Ectodermal cell (in vitro differentiated cells): ENCODE data around the gene LIX1L.
"Not testable (repeated sequence)": the region's sequence is repeated elsewhere in the genome, so short reads cannot be mapped to it uniquely, and the experiment has no call there.

ENCODE experiments used
- H3K27ac ChIP-seq: 2 replicates; pipeline ENCODE4 v1.7.0; 2013; ENCODE audit warnings: mild to moderate bottlenecking, low read depth, low read length; ENCODE audit not compliant: insufficient read depth, poor library complexity, severe bottlenecking
- H3K27me3 ChIP-seq: 2 replicates; pipeline ENCODE4 v1.7.0; 2013; ENCODE audit warnings: mild to moderate bottlenecking, low read length; ENCODE audit not compliant: insufficient read depth, control insufficient read depth, poor library complexity, severe bottlenecking
- H3K36me3 ChIP-seq: one replicate; pipeline ENCODE4 v1.7.0; 2013; ENCODE audit warnings: low read length; ENCODE audit not compliant: control insufficient read depth, insufficient read depth
- H3K4me1 ChIP-seq: one replicate; pipeline ENCODE4 v1.7.0; 2013; ENCODE audit warnings: low read length; ENCODE audit not compliant: control insufficient read depth, insufficient read depth
- H3K4me3 ChIP-seq: 2 replicates; pipeline ENCODE4 v1.7.0; 2013; ENCODE audit warnings: low read depth, low read length, control low read depth; ENCODE audit not compliant: insufficient read depth
- H3K9me3 ChIP-seq: 2 replicates; pipeline ENCODE4 v1.7.0; 2013; ENCODE audit warnings: mild to moderate bottlenecking, low read length, moderate library complexity; ENCODE audit not compliant: control insufficient read depth
- WGBS, 2 experiments: methylation state at CpG; one replicate each; pipeline ENCODE4 v1.1.7; 2013; ENCODE audit warnings: missing lambda C conversion rate in 2 of 2; 5-methylcytosine and 5-hydroxymethylcytosine counted together

The LIX1L gene

DNA sequence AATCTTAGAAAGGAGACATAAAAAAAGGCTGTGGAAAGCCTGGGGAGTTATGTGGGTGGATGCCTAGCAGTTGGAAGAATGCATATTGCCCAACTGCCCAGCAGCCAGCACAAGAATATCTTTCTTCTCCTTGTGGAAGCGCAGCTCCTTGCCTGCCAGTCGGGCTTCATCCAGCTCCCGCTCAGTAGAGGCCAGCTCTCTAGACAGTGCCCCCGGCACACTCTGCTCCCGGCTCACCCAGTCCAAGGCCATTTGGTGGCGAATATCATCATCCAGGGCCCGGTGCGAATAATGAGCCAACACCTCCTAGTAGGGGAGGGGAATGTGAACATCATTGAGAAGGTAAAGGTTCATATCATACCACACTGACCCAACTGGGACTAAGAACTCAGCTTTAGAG is 21.6 kb downstream of the LIX1L start:
- H3K27ac ChIP-seq: no peak overlapping the region
- no peaks in the 10 kb centered on the region for H3K9me3 ChIP-seq
- H3K27me3 ChIP-seq: no peaks in the 10 kb centered on the region
- 92 to 93% methylated on average over 8 of the region's 8 CpGs for WGBS, 2 experiments
- H3K4me3 ChIP-seq: no peak overlapping the region
- H3K4me1 ChIP-seq: no peaks in the 10 kb centered on the region
- H3K36me3 ChIP-seq: no peaks in the 10 kb centered on the region

DNA sequence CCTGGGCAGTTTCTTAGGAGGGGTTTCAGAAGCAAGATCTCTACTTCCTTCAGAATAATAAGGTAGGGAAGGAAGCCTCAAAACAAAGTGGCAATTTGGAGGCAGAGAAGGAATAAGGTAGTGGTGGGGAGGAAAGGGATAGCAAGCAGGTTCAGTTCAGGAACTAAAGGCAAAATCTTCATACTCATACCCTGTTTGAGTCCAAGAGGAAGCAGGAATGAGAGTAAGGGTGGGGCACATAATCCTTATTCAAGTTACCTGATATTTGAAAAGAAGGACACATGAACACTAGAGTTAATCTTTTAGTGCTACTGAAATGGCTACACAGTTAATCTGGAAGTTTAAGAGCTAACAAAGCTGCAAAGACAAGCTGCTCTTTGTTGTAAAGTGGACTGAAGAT is 22.1 kb downstream of the LIX1L start:
- Histone ChIP-seq H3K27ac (no peak overlapping the region), H3K4me1 (no peaks in the 10 kb centered on the region), H3K9me3 (no peaks in the 10 kb centered on the region), H3K27me3 (no peaks in the 10 kb centered on the region), H3K4me3 (no peak overlapping the region), H3K36me3 (no peaks in the 10 kb centered on the region)

DNA sequence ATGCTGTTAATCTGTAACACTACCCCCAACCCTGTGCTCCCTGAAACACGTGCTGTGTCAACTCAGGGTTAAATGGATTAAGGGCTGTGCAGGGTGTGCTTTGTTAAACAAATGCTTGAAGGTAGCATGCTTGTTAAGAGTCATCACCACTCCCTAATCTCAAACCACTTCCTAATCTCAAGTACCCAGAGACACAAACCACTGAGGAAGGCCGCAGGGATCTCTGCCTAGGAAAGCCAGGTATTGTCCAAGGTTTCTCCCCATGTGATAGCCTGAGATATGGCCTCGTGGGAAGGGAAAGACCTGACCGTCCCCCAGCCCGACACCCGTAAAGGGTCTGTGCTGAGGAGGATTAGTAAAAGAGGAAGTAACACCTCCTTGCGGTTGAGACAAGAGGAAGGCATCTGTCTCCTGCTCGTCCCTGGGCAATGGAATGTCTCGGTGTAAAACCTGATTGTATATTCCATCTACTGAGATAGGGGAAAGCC is 25.3 kb downstream of the LIX1L start:
- H3K4me1 ChIP-seq, H3K27ac ChIP-seq, H3K4me3 ChIP-seq, H3K9me3 ChIP-seq, H3K27me3 ChIP-seq, H3K36me3 ChIP-seq: not testable (repeated sequence)
- WGBS, 2 experiments: 37% methylated on average over 8 of the region's 9 CpGs

DNA sequence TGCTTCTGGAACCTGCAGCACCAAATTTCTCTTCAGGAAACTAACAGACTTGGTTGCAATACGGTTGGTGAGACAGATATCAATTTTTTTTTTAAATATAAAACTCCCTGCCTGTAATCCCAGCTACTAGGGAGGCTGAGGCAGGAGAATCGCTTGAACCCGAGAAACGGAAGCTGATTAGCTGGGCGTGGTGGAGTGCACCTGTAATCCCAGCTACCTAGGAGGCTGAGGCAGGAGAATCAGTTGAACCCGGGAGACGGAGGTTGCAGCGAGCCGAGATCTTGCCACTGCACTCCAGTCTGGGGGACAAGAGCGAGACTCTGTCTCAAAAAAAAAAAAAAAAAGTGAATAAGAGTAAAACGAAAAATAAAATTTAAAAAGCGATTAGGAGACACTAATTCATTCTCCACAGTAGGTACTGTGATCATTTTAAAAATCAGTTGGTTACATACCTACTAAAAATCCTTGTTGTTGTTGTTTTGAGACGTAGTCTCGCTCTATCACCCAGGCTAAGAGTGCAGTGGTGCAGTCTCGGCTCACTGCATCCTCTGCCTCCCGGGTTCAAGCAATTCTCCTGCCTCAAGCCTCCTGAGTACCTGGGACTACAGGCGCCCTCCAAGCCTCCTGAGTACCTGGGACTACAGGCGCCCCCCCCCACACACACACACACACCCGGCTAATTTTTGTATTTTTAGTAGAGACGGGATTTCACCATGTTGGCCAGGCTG is 29.7 kb downstream of the LIX1L start:
- Histone ChIP-seq H3K9me3 (no peaks in the 10 kb centered on the region), H3K27ac (peak overlapping the region; percentile 71), H3K4me3 (peak overlapping the region; percentile 73), H3K4me1 (no peaks in the 10 kb centered on the region), H3K36me3 (no peaks in the 10 kb centered on the region), H3K27me3 (no peaks in the 10 kb centered on the region)
- 80 to 81% methylated on average over 18 to 20 of the region's 20 CpGs for WGBS, 2 experiments

DNA sequence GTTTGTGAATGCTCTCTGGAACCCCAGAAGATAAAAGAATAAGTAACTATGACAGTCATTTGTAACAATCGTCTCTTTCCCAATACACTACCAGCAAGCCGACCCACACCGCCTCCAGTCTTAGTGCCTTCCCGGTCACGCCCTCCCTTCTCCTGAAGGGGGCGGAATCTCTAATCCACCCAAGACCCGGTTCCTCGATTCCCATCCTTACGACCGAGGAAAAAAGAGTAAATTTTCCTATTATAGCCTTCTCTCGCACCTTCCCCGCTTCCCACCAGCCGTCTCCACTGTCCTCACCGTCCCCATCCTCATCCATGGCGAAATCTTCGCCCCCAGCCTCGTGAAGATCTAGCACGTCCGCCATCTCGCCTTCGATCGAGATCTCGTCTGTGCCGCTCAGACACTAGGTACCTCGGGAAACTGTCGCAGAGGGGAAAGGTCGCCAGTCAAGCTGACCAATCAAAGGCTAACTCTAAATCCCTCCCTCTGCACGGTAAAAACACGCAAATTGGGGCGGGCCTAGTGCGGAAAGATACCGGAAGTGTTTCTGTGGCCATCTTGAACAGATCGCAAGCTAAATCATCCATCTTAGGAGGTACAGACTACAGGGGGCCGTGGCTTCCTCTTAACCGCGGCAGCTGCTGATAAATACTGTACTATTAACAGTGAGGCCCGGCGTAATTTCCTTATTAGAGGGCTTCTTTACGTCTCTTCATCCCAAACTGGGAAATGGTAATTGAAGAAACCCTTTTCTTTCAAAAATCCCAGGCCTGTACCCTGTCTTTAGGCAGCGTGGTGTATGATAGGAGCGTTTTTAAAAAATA is 30.5 kb downstream of the LIX1L start, which contains the start of gene RBM8A:
RBM8A (minus strand) TSS at position 422 of the 824 bp plus-strand sequence; CDS start at position 364, 58 bp downstream.
- WGBS, 2 experiments: 1% methylated on average over 41 of the region's 41 CpGs
- no peaks in the 10 kb centered on the region for H3K36me3 ChIP-seq
- H3K4me1 ChIP-seq: no peaks in the 10 kb centered on the region
- peak within 1 kb of the TSS; percentile 73 for H3K4me3 ChIP-seq
- H3K27me3 ChIP-seq: no peaks in the 10 kb centered on the region
- no peaks in the 10 kb centered on the region for H3K9me3 ChIP-seq
- peak within 1 kb of the TSS; percentile 81 for H3K27ac ChIP-seq

DNA sequence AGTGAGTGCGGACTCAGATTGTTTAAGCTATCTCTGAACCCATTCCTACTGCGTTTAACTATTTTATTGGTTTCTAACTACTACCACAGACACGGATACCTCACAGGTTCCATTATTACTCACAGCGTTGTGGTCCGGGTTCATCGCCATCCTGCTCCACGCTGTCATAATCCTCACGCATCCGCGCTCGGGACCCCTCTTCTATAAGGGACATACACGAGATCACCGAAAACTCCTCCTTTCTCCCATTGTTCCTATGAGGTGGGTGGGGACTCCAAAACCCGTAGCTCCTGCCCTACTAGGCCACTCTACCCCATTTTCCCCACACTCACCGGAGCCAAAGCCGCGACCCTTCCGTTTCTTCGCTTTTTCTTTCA is 31.1 kb downstream of the LIX1L start:
- peak overlapping the region; percentile 81 for H3K27ac ChIP-seq

DNA sequence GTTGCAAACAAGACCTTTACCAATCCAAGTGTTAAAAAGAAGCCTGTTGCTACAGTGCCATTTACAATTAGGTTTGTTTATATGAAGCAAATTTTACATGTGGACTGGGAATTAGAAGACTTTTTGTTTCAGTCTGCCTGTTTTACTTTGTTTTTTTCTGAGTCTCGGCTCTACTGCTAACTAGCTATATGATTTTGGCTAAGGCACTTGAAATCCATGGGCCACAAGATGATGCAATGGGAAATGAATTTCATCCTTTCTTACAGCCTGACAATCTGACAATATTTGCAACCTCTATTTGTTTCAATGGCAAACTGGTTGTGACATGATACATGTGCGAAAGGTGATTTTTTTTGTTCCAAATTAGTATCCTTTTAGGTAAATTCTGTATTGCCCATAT is 35.6 kb downstream of the LIX1L start:
- no peaks in the 10 kb centered on the region for H3K9me3 ChIP-seq
- 95 to 100% methylated on average over 2 of the region's 2 CpGs for WGBS, 2 experiments
- no peaks in the 10 kb centered on the region for H3K4me1 ChIP-seq
- H3K27me3 ChIP-seq: no peaks in the 10 kb centered on the region
- H3K4me3 ChIP-seq: no peak overlapping the region
- no peaks in the 10 kb centered on the region for H3K36me3 ChIP-seq
- H3K27ac ChIP-seq: no peak overlapping the region

More for the DNA sequence above, 31.1 kb downstream of the LIX1L start:
- 13% methylated on average over 19 of the region's 19 CpGs for WGBS, 2 experiments
- Histone ChIP-seq H3K27me3 (no peaks in the 10 kb centered on the region), H3K4me3 (peak overlapping the region; percentile 73), H3K36me3 (no peaks in the 10 kb centered on the region), H3K4me1 (no peaks in the 10 kb centered on the region), H3K9me3 (no peaks in the 10 kb centered on the region)

DNA sequence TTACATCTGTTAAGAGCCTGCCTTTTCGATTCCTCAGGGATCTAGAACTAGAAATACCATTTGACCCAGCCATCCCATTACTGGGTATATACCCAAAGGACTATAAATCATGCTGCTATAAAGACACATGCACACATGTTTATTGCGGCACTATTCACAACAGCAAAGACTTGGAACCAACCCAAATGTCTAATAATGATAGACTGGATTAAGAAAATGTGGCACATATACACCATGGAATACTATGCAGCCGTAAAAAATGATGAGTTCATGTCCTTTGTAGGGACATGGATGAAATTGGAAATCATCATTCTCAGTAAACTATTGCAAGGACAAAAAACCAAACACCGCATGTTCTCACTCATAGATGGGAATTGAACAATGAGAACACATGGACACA is 37.5 kb downstream of the LIX1L start:
- H3K9me3 ChIP-seq, H3K27ac ChIP-seq, H3K36me3 ChIP-seq, H3K27me3 ChIP-seq, H3K4me1 ChIP-seq, H3K4me3 ChIP-seq: not testable (repeated sequence)
- 100% methylated on average over 1 of the region's 4 CpGs; no CpG with 5 or more reads in 1 of the 2 experiments for WGBS, 2 experiments

DNA sequence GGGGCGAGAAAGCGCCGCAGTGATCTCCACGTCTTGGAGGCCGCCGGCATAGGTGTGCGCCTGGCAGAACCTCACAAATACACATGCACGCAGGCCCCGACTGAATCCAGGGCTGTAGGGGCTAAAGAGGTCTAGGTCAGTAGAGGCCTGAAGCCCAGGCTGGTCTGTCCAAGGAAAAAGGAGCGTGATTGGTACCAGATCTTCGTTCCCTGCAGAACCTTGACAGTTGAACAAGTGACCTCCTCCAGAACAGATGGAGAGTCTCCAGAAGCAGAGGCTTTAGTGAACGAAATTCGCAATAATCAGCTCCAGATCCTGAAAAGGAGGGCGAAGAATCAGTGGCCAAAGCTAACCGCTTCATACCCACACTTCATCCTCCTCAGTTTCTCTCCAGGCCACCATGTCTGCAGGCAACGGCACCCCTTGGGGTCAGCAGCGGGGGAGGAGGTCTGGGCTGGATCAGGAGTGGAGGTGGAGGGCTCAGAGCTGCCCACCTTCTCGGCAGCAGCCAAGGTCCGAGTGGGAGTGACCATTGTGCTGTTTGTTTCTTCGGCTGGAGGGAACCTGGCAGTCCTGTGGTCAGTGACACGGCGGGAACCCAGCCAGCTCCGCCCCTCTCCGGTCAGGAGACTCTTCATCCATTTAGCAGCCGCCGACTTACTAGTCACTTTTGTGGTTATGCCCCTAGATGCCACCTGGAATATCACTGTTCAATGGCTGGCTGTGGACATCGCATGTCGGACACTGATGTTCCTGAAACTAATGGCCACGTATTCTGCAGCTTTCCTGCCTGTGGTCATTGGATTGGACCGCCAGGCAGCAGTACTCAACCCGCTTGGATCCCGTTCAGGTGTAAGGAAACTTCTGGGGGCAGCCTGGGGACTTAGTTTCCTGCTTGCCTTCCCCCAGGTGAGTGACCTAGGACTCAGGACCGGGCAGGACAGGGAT is 38.6 kb downstream of the LIX1L start:
- peaks cover 5% of the 10 kb centered on the region for H3K36me3 ChIP-seq
- no peaks in the 10 kb centered on the region for H3K4me1 ChIP-seq
- peak overlapping the region; percentile 70 for H3K4me3 ChIP-seq
- no peaks in the 10 kb centered on the region for H3K9me3 ChIP-seq
- no peak overlapping the region for H3K27ac ChIP-seq
- H3K27me3 ChIP-seq: no peaks in the 10 kb centered on the region
- 10 to 11% methylated on average over 33 of the region's 33 CpGs for WGBS, 2 experiments
